ENCODE results near the gene FGF12. TPM values are rescaled to one million over a fixed set of nuclear protein-coding genes. Genes with fewer than 3 reads are reported as not detected.

The FGF12 gene
- total RNA-seq, 1 donor from 2014 or later: 6.1 TPM

GRCh38 chr3:192220915-192221314 lies 506.4 kb downstream of the FGF12 start:
- Mint-ChIP-seq H3K4me3 (ENCODE audit: low read depth) (no peak overlapping the region), H3K27me3 (peaks cover under 1% of the 10 kb centered on the region), H3K9me3 (ENCODE audit: low read depth) (no peaks in the 10 kb centered on the region), H3K36me3 (ENCODE audit: insufficient read depth) (no peaks in the 10 kb centered on the region), H3K27ac (no peak overlapping the region), H3K4me1 (ENCODE audit: low read depth) (no peaks in the 10 kb centered on the region)
- no peak for TF ChIP-seq CTCF (IDR thresholded peaks at IDR 0.05; ENCODE audit: unreplicated experiment)
- DNase-seq (ENCODE audit: low spot score, unreplicated experiment): no peak

- no peaks in the 10 kb centered on the region for H3K36me3 Mint-ChIP-seq (ENCODE audit: insufficient read depth)
- no peak for DNase-seq (ENCODE audit: low spot score, unreplicated experiment)
- H3K4me1 Mint-ChIP-seq (ENCODE audit: low read depth): no peaks in the 10 kb centered on the region
- H3K27ac Mint-ChIP-seq: no peak overlapping the region
- no peaks in the 10 kb centered on the region for H3K9me3 Mint-ChIP-seq (ENCODE audit: low read depth)
- peaks cover 10% of the 10 kb centered on the region for H3K27me3 Mint-ChIP-seq
- H3K4me3 Mint-ChIP-seq (ENCODE audit: low read depth): no peak overlapping the region
- TF ChIP-seq CTCF (IDR thresholded peaks at IDR 0.05; ENCODE audit: unreplicated experiment): no peak
Measured at GRCh38 chr3:192219926-192220325, 507.4 kb downstream of the FGF12 start.

DNA sequence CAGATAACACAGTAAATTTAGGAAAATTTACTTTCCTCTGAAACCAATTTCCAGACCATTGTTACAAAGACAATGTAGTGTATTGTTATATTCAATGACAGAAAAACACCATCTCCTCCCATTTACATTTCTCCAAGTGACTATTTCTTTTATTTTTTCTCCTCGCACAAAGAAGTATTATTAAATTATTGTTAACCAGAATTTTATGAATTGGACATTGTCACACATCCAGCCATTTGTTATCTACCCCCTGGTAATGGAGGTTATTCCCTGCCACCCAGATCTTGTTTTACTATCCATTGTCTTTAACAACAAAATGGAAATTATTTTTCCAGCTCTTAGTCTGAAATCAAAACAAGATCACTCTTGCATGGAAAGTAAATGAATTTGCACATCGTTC lies 511.3 kb downstream of the FGF12 start:
- Mint-ChIP-seq H3K27ac (no peak overlapping the region), H3K27me3 (peaks cover 32% of the 10 kb centered on the region), H3K36me3 (ENCODE audit: insufficient read depth) (no peaks in the 10 kb centered on the region), H3K4me1 (ENCODE audit: low read depth) (no peaks in the 10 kb centered on the region), H3K9me3 (ENCODE audit: low read depth) (no peaks in the 10 kb centered on the region), H3K4me3 (ENCODE audit: low read depth) (no peak overlapping the region)
- TF ChIP-seq CTCF (IDR thresholded peaks at IDR 0.05; ENCODE audit: unreplicated experiment): no peak
- DNase-seq (ENCODE audit: low spot score, unreplicated experiment): no peak

DNA sequence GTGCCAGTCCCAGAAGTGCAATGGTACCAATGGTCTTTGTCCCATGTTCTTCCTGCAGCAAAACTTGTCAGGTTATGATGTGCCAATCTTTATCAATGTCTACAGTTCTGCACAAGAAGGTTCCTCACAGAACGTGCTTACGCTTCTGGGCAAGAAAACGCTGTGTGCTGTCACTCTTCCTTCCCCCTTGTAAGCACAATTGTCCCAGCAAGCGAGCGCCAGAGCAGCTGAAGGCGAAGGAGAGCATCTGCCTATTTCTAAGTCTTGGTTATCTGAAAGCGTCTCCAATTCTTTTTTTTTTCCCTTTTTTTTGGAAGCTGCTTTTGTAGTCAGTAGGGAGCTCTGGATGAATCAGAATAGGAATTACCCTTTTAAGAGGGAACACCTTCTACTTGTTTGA lies 514.4 kb downstream of the FGF12 start:
- H3K27me3 Mint-ChIP-seq: peaks cover 54% of the 10 kb centered on the region
- TF ChIP-seq CTCF (IDR thresholded peaks at IDR 0.05; ENCODE audit: unreplicated experiment): no peak
- H3K27ac Mint-ChIP-seq: no peak overlapping the region
- DNase-seq (ENCODE audit: low spot score, unreplicated experiment): no peak
- no peaks in the 10 kb centered on the region for H3K36me3 Mint-ChIP-seq (ENCODE audit: insufficient read depth)
- H3K4me1 Mint-ChIP-seq (ENCODE audit: low read depth): no peaks in the 10 kb centered on the region
- no peak overlapping the region for H3K4me3 Mint-ChIP-seq (ENCODE audit: low read depth)
- peaks cover 2% of the 10 kb centered on the region for H3K9me3 Mint-ChIP-seq (ENCODE audit: low read depth)

DNA sequence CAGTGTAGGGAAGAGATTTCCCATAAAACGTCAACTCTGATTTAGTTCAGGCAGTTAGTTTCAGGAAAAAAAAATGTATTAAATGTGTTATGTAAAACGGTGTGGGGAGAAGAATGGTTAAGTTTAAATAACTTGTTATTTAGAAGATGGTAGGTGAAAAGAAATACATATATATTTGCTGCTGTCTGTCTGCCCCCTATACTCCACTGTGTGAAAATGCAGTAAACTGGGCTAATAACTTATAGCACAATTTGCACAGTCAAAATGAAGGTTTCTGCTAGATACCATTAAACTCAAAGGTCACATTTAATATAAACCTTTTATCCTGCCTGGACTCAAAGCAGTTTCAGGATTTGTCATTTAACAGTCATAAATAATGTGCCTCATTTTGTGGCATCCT lies 515.0 kb downstream of the FGF12 start:
- Mint-ChIP-seq H3K27ac (no peak overlapping the region), H3K36me3 (ENCODE audit: insufficient read depth) (no peaks in the 10 kb centered on the region), H3K4me1 (ENCODE audit: low read depth) (no peaks in the 10 kb centered on the region), H3K4me3 (ENCODE audit: low read depth) (no peak overlapping the region), H3K9me3 (ENCODE audit: low read depth) (peaks cover 2% of the 10 kb centered on the region), H3K27me3 (peaks cover 61% of the 10 kb centered on the region)
- DNase-seq (ENCODE audit: low spot score, unreplicated experiment): no peak
- peak; percentile 30 for TF ChIP-seq CTCF (IDR thresholded peaks at IDR 0.05; ENCODE audit: unreplicated experiment)

Data from progenitor cell of endocrine pancreas (in vitro differentiated cells).